GM10248 (cell line): ENCODE measurements around the gene MED10.

Experiments
- CTCF ChIA-PET: fragments of 300-600 bp; sonication (Branson Sonifier 250); formaldehyde crosslinking; extraction: SDS; loops from one replicate; lab custom pipeline; 2021; ENCODE audit warnings: antibody characterized with exemption; lab: Yijun Ruan, JAX
- POLR2A ChIA-PET: fragments of 350-650 bp; sonication (Branson Sonifier 250); formaldehyde crosslinking; extraction: SDS; loops from one replicate; lab custom pipeline; 2020; ENCODE audit warnings: antibody characterized with exemption; lab: Yijun Ruan, JAX
- DNase-seq: peaks from one replicate; pipeline ENCODE4 v3.0.0; 2012; ENCODE audit errors: extremely low spot score
- CTCF ChIP-seq: IDR thresholded peaks from 2 replicates; pipeline ENCODE4 v1.5.1; 2012; ENCODE audit warnings: mild to moderate bottlenecking, low read depth; ENCODE audit errors: extremely low read depth, missing control alignments, control extremely low read depth

The MED10 gene

GRCh38 chr5:6408260-6408596, 29.9 kb upstream of the MED10 start:
- POLR2A ChIA-PET, result no interaction called here

GRCh38 chr5:6407558-6408259, 29.4 kb upstream of the MED10 start:
- no peak for TF ChIP-seq CTCF
- POLR2A ChIA-PET, result no interaction called here
- DNase-seq, result no peak
- CTCF ChIA-PET, result no interaction called here

More at GRCh38 chr5:6408260-6408596, 29.9 kb upstream of the MED10 start:
- no peak for DNase-seq
- no peak for TF ChIP-seq CTCF
- CTCF ChIA-PET, result no interaction called here

- no peak for DNase-seq
- POLR2A ChIA-PET, result no interaction called here
- CTCF ChIA-PET, result no interaction called here
- no peak for TF ChIP-seq CTCF
These were observed 27.2 kb upstream of the MED10 start for GRCh38 chr5:6405591-6405990.

GRCh38 chr5:6404129-6404528, 25.8 kb upstream of the MED10 start:
- DNase-seq, result peak; percentile 33
- POLR2A ChIA-PET, result no interaction called here

GRCh38 chr5:6403416-6403815, 25.1 kb upstream of the MED10 start:
- CTCF ChIA-PET, result interaction anchor here (0.7 to 1.0 kb wide), 2 partner anchors 35 to 36 kb away, joined by 3 to 4 read pairs; no protein-coding TSS in a partner anchor
- POLR2A ChIA-PET, result no interaction called here

More at GRCh38 chr5:6404129-6404528, 25.8 kb upstream of the MED10 start:
- CTCF ChIA-PET, result no interaction called here
- TF ChIP-seq CTCF, result no peak

GRCh38 chr5:6402939-6403338, 24.6 kb upstream of the MED10 start:
- DNase-seq, result peak; percentile 28
- ChIA-PET POLR2A (no interaction called here), CTCF (interaction anchor here (0.7 to 1.0 kb wide), 2 partner anchors 35 to 37 kb away, joined by 3 to 4 read pairs; no protein-coding TSS in a partner anchor)
- no peak for TF ChIP-seq CTCF

More at GRCh38 chr5:6403416-6403815, 25.1 kb upstream of the MED10 start:
- TF ChIP-seq CTCF, result no peak
- DNase-seq, result no peak
